Gastrocnemius medialis (tissue), 4 donors: ENCODE data around the gene ACBD6.

Experiments
- POLR2A ChIP-seq, 2 donors: fragments of 450-650 bp; IDR thresholded peaks; one replicate each; pipeline ENCODE4 v1.6.1; 2017; ENCODE audit warnings: antibody characterized with exemption in 2 of 2, mild to moderate bottlenecking in 2 of 2, moderate library complexity in 2 of 2
- TF ChIP-seq, protein P1 (sequence below), 5 experiments: fragments of 450-650 bp in 3 of 5; fragments of 200-600 bp in 2 of 5; sonication (generic) in 2 of 5; IDR thresholded peaks in 4 of 5; conservative IDR thresholded peaks in 1 of 5; 1 replicate in 4 of 5; 2 replicates in 1 of 5; pipeline ENCODE4 v1.5.1; 2016 to 2019; ENCODE audit warnings: antibody characterized with exemption in 5 of 5, mild to moderate bottlenecking in 3 of 5, moderate library complexity in 3 of 5

DNA sequence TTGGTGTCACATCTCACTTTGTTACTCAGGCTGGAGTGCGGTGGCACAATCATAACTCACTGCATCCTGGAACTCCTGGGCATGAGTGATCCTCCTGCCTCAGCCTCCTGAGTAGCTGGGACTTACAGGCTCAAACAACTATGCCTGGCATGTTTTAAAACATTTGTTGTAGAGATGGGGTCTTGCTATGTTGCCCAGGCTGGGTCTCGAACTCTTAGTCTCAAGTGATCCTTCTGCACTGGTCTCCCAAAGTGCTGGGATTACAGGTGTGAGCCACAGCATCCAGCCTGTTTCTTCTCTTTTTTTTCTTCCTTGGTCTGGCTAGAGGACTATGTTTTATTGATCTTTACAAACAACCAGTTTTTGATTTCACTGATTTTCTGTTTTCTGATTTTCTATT is 207.7 kb downstream of the ACBD6 start:
- TF ChIP-seq, protein P1, sequence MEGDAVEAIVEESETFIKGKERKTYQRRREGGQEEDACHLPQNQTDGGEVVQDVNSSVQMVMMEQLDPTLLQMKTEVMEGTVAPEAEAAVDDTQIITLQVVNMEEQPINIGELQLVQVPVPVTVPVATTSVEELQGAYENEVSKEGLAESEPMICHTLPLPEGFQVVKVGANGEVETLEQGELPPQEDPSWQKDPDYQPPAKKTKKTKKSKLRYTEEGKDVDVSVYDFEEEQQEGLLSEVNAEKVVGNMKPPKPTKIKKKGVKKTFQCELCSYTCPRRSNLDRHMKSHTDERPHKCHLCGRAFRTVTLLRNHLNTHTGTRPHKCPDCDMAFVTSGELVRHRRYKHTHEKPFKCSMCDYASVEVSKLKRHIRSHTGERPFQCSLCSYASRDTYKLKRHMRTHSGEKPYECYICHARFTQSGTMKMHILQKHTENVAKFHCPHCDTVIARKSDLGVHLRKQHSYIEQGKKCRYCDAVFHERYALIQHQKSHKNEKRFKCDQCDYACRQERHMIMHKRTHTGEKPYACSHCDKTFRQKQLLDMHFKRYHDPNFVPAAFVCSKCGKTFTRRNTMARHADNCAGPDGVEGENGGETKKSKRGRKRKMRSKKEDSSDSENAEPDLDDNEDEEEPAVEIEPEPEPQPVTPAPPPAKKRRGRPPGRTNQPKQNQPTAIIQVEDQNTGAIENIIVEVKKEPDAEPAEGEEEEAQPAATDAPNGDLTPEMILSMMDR (IDR thresholded peaks at IDR 0.05 in 4 of 5, conservative IDR thresholded peaks at IDR 0.05 in 1 of 5): no peak
- TF ChIP-seq POLR2A (IDR thresholded peaks at IDR 0.05): no peak
